ENCODE data around the gene NCAPG.
A peak's percentile ranks its signal among the peaks of the same experiment; 100 is the strongest.

The NCAPG gene

DNA sequence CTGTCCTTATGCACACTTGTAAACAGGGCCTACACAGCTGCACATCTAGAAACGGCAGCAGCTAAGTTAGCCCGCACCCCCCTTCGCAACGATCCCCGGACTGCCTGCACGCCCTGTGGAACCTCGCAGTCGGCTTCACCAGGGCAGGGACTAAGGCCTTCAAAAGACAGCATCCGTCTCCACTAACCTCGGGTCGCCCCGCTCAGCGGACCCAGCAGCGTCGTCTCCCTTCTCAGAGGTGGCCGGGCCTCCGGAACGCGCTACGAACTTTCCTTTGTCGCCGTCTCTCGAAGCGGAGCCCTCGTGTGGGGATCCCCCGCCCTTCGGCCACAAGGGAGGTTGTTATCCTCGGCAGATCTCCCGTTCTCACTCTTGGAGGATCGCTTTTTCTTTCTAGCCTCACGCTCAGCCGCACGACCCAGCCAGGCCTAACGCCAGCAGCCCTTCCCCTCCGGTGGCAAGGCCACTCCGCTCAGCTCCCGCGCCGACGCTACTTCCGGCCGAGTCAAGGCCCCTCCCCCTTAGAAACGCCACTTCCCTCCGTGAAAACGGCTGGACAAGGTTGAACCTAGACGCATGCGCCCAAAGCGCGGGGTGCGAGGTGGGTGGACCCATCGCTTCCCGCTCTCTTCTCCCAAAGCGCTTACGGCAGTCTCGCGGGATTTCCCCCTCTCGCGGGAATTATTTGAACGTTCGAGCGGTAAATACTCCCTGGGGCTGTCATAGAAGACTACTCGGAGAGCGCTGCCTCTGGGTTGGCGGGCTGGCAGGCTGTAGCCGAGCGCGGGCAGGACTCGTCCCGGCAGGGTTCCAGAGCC is at the start of gene NCAPG, which contains the start of gene DCAF16:
Gene NCAPG (plus strand): TSS at position 720 of the 818 bp plus-strand sequence. CDS start 99 bp downstream, outside the sequence.
Gene DCAF16 (minus strand): TSS at position 498 of the 818 bp plus-strand sequence. CDS start 6,616 bp downstream, outside the sequence.
- DNase-seq (ENCODE audit: low read depth): peak; percentile 96

GRCh38 chr4:17761062-17761461 is 49.7 kb upstream of the NCAPG start:
- no peak for DNase-seq (ENCODE audit: low read depth)

DNA sequence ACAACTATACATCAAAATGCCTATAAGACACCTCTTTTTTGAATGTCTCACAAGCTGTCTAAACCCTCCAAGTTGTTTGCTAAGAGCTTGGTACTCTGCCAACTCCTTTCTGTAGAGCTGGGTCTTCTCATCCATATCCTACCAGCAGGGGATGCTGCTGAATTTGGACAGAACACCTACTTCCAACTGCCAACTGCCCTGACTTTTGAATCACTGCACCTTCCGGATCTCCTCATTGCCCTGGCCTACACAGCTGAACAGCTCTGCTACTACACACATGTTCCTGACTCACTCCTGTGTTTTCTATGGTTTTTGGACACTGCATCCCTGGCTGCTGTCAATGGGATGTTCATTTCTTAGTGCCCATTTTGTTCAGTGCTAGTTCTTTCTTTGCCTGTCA is 48.1 kb upstream of the NCAPG start:
- no peak for DNase-seq (ENCODE audit: low read depth)

GRCh38 chr4:17763416-17763815 is 47.4 kb upstream of the NCAPG start:
- no peak for DNase-seq (ENCODE audit: low read depth)

DNA sequence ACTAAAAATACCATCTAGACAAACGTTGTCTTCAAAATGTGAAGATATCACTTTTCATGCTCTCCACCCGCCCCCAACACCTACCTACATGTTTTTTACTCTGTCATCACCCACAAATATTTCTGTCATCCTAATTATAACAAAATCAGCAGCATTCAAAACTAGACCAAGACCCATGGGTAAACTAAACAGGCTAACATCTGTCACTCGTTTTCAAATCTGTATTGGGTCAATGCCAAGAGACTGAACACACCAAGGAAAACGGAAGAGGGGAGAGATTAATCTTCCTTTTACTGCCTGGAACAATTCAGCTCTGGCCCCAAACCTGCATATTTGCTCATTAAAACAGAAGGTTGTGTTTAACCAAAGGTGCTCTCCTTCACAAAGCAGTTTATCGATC is 46.8 kb upstream of the NCAPG start:
- DNase-seq (ENCODE audit: low read depth): no peak

DNA sequence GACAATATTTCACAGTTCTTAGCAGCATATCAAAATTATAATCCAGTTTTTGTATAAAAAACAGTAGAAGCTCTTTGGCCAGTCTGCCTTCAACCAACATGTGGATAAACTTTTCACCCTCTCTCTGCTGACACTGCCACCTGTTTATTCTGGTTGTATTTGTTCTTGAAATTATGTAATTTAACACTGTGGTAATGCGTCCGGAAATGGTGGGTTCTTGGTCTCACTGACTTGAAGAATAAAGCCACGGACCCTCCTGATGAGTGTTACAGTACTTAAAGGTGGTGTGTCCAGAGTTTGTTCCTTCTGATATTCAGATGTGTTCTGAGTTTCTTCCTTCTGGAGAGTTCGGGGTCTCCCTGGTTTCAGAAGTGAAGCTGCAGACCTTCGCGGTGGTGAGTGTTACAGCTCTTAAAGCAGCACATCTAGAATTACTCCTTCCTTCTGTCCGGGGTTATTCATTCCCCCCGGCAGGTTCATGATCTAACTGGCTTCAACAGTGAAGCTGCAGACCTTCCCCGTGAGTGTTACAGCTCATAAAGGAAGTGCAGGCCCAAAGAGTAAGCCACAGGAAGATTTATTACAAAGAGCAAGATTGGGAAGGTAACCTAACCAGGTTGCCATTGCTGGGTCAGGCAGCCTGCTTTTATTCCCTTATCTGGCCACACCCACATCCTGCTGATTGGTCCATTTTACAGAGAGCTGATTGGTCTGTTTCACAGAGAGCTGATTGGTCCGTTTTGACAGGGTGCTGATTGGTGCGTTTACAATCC is 45.1 kb upstream of the NCAPG start:
- no peak for DNase-seq (ENCODE audit: low read depth)

GRCh38 chr4:17766826-17767458 is 43.8 kb upstream of the NCAPG start:
- no peak for DNase-seq (ENCODE audit: low read depth)

DNA sequence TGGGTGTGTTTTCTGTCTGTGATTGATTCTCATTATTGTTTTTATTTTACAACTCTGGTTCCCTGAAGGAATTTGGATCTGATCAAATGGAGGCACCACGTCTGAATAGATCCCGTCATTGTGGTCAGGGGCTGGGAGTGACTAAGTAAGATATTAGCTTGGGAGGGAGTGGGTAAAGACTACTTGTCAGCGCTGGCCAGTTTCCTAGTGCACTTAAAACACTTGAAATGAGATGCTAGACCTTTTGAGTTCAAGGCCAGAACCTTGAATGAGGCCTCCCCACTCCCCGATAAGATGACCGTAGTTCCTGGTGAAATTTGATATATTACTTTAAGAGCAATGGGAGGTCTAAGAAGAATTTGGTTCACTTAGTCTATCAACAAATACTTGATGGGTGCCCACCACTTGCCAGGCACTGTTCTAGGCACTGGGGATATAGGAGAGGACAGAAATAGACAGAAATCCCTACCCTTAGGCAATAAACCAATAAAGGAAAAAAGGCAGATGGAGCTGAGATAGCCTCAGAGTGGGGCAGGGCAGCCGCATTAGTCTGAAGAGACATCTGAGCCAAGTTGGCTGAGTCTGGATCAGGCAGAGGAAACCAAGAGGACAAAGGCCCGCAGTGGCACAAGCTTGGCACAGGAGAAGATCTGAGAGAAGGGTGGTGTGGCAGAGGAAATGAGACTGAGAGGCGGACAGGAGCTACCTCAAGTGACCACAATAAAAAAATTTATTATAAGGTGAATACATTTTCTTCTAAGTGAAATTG is 41.2 kb upstream of the NCAPG start:
- DNase-seq (ENCODE audit: low read depth): no peak

GRCh38 chr4:17770845-17771244 is 39.9 kb upstream of the NCAPG start:
- no peak for DNase-seq (ENCODE audit: low read depth)

DNA sequence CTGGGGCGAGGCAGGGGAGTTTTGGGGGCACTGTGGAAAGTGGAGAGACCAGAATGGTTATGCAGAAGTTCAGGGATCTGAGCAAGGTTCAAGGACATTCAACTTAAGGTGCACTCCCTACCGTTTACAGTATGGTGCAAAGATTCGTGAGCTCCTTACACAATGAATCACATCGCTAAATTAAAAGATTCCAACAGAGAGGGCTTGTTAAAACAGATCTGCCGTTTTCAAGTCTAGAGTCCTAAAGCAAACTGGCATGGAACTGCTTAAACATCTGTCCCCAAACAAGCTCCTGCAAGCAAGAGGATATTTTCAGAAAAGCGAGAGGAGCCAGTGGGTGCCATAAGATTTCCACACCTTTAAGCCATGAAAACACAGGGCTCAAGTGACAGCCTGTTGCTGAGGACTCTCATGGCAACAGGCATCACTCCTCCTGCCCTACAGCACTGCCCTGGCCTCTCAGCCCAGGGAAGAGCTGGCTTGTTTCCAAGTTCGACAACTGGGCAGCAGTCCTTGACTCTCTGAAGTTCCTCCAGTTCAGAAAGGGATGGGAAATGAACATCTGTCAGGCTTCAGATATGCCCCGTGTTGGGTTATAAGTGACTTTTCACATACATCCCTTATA is 39.4 kb upstream of the NCAPG start:
- no peak for DNase-seq (ENCODE audit: low read depth)

- no peak for DNase-seq (ENCODE audit: low read depth)
Observed at GRCh38 chr4:17773135-17773698, 37.6 kb upstream of the NCAPG start.

DNA sequence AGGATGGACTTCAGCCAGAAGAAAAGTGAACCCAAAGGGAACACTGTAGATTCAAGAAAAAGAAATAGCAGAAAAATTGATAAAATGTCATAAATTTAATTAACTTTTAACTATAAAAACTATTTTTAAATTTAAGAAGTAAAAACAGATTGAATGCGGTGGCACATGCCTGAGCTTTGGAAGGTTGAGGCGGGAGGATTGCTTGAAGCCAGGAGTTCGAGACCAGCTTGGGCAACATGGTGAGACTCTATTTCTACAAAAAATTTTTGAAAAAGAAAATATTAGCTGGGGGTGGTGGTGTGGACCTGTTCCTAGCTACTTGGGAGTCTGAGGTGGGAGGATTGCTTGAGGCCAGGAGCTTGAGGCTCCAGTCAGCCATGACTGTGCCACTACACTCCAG is 32.3 kb upstream of the NCAPG start:
- no peak for DNase-seq (ENCODE audit: low read depth)

DNA sequence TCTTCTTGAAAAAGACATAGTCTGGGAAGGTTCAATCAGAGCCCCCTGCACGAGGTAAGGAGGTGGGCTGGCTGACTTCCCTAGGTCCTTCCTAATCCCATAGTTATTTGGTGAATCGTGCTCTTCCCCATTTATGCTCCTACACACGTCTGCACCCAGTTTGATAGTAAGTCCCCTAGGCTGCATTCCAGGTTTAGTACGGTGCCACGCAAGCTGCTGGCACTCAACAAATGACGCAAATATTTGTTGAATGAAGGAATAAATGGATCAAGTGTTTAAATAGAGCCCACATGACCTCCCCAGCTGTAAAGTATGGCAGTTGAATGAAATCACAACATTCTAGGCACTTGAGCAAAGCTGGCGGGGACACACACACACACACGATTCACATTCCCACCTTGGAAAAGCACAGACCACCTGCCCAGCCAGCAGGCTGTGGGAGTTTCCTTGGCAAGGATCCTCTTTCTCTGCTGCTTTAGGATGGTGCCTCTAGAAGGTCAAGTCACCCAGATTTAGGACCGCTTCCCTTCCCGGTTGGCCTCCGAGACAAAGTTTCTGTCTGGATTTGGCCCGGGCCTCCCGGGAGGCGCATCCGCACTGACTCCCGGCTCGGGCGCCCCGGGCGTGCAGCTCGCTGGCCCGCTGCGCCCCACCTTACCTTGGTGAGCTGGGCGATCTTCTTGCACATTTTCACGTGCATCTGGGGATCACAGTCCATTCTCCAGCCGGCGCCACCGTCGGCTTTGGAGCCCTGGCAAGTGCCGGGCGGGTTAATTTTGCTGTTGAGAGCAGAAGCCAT is 30.1 kb upstream of the NCAPG start:
- no peak for DNase-seq (ENCODE audit: low read depth)

DNA sequence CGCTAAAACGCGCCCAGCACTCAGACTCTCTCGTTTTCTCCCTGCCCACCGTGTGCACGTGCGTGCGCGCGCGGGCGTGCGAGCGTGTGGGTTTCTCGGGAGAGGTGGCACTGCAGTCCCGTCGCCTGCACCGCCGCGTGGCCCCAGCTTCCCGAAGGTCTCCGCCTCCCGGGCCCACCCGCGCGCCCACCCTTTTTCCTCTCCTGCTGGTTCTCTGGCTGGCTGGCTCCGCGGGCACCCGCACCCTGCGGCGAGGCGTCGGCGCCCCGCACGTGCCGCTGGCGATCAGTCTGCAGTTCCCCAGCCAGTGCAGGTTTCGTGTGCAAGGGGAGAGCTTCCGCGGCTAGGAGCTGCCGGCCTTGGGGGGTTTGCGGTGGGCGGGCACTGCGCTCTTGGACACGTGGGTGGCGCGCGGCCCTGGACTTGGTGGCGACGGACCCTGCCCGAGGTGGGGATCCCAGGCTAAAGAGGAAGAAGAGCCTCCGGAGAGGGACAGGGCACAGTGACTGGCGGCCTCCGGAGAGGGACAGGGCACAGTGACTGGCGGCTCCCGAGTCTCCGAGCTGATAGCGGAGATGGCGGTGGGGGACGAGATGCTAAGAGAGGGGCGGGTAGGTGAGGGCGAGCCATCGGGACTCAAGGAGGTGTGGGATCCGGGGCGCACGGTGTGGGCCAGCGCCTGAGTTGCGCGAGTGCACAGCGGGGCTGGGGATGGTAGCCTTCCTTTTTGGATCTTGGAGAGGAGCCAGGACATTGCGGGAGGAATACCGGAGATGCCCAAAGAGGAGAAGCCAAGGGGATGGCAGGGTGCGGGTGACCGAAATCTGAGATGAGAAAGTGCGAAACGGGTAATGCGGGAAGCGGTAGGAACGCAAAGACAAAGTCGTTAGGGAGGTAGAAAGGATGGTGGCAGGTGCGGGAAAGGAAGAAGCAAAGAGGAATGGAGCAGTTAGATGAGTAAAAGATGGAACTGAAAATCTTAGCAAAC is 29.2 kb upstream of the NCAPG start, which contains the start of gene FAM184B:
Gene FAM184B (minus strand): TSS at position 322 of the 988 bp plus-strand sequence. CDS start 322 bp downstream, outside the sequence.
- no peak for DNase-seq (ENCODE audit: low read depth)

DNA sequence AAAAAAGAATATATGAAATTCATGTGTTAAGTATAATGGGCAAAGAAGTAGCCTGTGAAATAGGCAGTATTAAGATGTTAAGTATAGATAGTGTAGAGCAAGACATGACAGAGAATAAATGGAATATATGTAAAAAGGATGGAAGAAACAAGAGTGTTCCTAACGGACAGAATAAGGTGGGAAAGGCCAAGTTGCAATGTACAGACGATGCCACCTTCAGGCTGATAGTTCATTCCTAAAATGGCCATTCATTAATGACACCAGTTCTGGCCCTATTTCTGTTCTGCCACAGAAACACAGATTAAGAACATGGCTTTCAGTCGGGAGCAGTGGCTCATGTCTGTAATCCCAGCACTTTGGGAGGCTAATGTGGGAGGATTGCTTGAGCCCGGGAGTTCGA is 24.9 kb upstream of the NCAPG start:
- no peak for DNase-seq (ENCODE audit: low read depth)

GRCh38 chr4:17786567-17786966 is 24.2 kb upstream of the NCAPG start:
- no peak for DNase-seq (ENCODE audit: low read depth)

- no peak for DNase-seq (ENCODE audit: low read depth)
Observed at GRCh38 chr4:17787315-17787714, 23.5 kb upstream of the NCAPG start.

DNA sequence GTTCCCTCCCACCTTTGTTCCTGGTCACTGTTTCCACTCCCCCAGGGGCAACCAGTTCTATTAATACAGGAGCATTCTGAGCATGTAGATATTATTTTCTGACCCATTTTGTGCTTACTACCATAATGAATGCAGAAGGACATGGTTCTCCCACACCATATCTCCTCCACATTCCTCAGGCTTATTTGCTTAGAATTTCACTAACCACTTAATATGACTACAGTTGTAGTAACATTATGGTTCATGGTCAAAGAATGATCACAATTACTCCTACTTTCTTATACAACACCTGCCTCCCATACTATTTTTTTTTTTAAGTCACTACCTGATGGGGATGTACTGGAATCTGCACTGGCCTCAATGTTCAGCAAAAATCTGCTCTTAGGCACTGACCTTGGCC is 21.8 kb upstream of the NCAPG start:
- DNase-seq (ENCODE audit: low read depth): no peak

DNA sequence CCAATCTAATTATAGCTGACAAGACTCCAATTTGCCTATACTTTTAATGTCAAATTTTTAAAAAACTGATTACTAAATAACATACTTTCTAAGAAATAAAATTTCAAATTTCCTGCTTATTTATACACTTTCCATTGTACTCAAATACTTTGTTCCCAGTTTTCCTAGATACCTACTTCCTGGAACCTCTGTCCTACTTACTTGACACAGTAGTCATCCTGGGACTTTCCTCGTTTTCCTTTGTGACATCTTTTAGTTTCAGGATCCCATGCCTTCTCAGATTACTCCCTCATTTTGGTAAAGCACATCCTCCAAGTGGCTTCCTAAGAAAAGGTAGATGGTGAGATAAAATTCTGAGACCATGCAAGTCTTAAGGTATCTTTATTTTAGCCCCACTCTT is 16.0 kb upstream of the NCAPG start:
- DNase-seq (ENCODE audit: low read depth): no peak

Measured in CMK (cell line).